ENCODE results near the gene UFSP2. TPM values are rescaled to one million over a fixed set of nuclear protein-coding genes. Genes with fewer than 3 reads are reported as not detected.

UFSP2 gene
- total RNA-seq, 3 donors from 2014 or later, result 20.6 to 48.3 (median 37.9) TPM

- Histone ChIP-seq H3K9me3 (no peaks in the 10 kb centered on the region), H3K4me1 (no peaks in the 10 kb centered on the region), H3K27ac (peak overlapping the region; percentile 70 to 73), H3K27me3 (no peaks in the 10 kb centered on the region), H3K4me3 (peak overlapping the region; percentile 83 to 96 (median 92)), H3K36me3 (no peaks in the 10 kb centered on the region)
- DNase-seq (ENCODE audit: low spot score in 2 of 2), result peak; percentile 71 to 72
- intact Hi-C loops (cut with DNase I; ENCODE audit: low total_unique reads), result loop anchor here (10.0 kb wide), 1 partner anchor 124 kb away; no protein-coding TSS in a partner anchor
- TF ChIP-seq POLR2AphosphoS5 (IDR thresholded peaks at IDR 0.05) (peak in 2 of 3 donors; percentile 37 to 46), CTCF (IDR thresholded peaks at IDR 0.05) (no peak)
Observed at GRCh38 chr4:185470501-185471195, 44.9 kb upstream of the UFSP2 start.

- no peaks in the 10 kb centered on the region for H3K9me3 ChIP-seq
- no peak overlapping the region for H3K4me3 ChIP-seq
- H3K4me1 ChIP-seq, result no peaks in the 10 kb centered on the region
- intact Hi-C loops (cut with DNase I; ENCODE audit: low total_unique reads), result loop anchor here (10.0 kb wide), 1 partner anchor 125 kb away; no protein-coding TSS in a partner anchor
- no peaks in the 10 kb centered on the region for H3K27me3 ChIP-seq
- no peak overlapping the region for H3K27ac ChIP-seq
- TF ChIP-seq POLR2AphosphoS5 (IDR thresholded peaks at IDR 0.05) (no peak), CTCF (IDR thresholded peaks at IDR 0.05) (no peak), POLR2A (IDR thresholded peaks at IDR 0.05) (no peak)
- no peak for DNase-seq (ENCODE audit: low spot score in 2 of 2)
- no peaks in the 10 kb centered on the region for H3K36me3 ChIP-seq
Observed at GRCh38 chr4:185469580-185470154, 43.9 kb upstream of the UFSP2 start.

GRCh38 chr4:185468999-185469398, 43.2 kb upstream of the UFSP2 start:
- TF ChIP-seq POLR2A (IDR thresholded peaks at IDR 0.05) (no peak), CTCF (IDR thresholded peaks at IDR 0.05) (no peak), POLR2AphosphoS5 (IDR thresholded peaks at IDR 0.05) (no peak)
- no peak for DNase-seq (ENCODE audit: low spot score in 2 of 2)
- no peak overlapping the region for H3K4me3 ChIP-seq
- no peaks in the 10 kb centered on the region for H3K27me3 ChIP-seq
- no peaks in the 10 kb centered on the region for H3K36me3 ChIP-seq
- H3K4me1 ChIP-seq, result no peaks in the 10 kb centered on the region
- intact Hi-C loops (cut with DNase I; ENCODE audit: low total_unique reads), result no loop called here
- no peaks in the 10 kb centered on the region for H3K9me3 ChIP-seq
- no peak overlapping the region for H3K27ac ChIP-seq

GRCh38 chr4:185467991-185468390, 42.2 kb upstream of the UFSP2 start:
- Histone ChIP-seq H3K4me3 (no peak overlapping the region), H3K27me3 (no peaks in the 10 kb centered on the region), H3K36me3 (no peaks in the 10 kb centered on the region), H3K4me1 (no peaks in the 10 kb centered on the region), H3K27ac (no peak overlapping the region), H3K9me3 (no peaks in the 10 kb centered on the region)
- no peak for DNase-seq (ENCODE audit: low spot score in 2 of 2)
- TF ChIP-seq POLR2AphosphoS5 (IDR thresholded peaks at IDR 0.05), result no peak
- TF ChIP-seq CTCF (IDR thresholded peaks at IDR 0.05), result no peak
- no peak for TF ChIP-seq POLR2A (IDR thresholded peaks at IDR 0.05)
- intact Hi-C loops (cut with DNase I; ENCODE audit: low total_unique reads), result no loop called here

- no peak for DNase-seq (ENCODE audit: low spot score in 2 of 2)
- no peaks in the 10 kb centered on the region for H3K4me1 ChIP-seq
- H3K4me3 ChIP-seq, result no peak overlapping the region
- no peak overlapping the region for H3K27ac ChIP-seq
- no peaks in the 10 kb centered on the region for H3K9me3 ChIP-seq
- intact Hi-C loops (cut with DNase I; ENCODE audit: low total_unique reads), result no loop called here
- H3K36me3 ChIP-seq, result no peaks in the 10 kb centered on the region
- TF ChIP-seq POLR2AphosphoS5 (IDR thresholded peaks at IDR 0.05) (no peak), POLR2A (IDR thresholded peaks at IDR 0.05) (no peak), CTCF (IDR thresholded peaks at IDR 0.05) (no peak)
- H3K27me3 ChIP-seq, result no peaks in the 10 kb centered on the region
Observed at GRCh38 chr4:185467101-185467500, 41.3 kb upstream of the UFSP2 start.

Measured in breast epithelium (tissue), 4 donors.